ENCODE data around the gene SIX1.

DNA sequence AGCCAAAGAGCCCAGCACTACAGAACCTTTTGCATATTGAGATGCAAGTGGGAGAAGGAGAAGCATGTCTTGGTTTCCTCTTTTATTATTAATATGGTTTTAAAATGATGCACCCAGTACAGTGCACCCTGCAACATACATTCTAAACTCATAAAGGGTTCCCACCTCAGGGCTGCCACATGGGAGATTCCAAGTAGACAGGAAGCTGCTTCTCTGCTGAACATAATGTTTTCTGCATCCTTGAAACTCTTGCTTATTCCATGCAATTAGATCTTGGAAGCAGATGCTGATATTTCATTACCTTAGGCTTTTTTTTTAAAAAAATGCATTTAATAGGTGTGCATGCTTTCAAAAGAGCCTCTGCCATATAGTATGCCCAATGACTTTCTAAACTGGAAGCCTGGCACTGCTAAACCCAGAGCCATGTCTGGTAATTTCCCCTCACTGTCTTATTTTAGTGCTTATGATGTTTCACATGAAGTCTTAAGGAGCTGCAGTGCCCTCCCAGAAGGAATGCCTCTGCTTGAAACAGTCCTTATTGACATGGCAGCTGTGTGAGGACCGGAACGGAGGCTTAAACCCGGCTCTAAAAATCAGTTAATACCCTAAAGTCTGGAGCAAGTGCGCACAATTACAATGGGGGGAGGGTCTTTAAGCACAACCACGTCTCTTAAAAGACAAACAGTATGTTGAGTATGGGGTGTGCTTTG is 2.0 kb upstream of the SIX1 start:
- no peak for TF ChIP-seq CTCF (IDR thresholded peaks at IDR 0.05)
- no peak for TF ChIP-seq POLR2A (IDR thresholded peaks at IDR 0.05)
